Endothelial cell of umbilical vein (primary cell): Measurements from ENCODE around the gene ZDHHC6. TPM values are rescaled to one million over a fixed set of nuclear protein-coding genes. Genes with fewer than 3 reads are reported as not detected.

Experiments
- BruUV-seq: library from RNA; stranded (reverse); fragments of 400-500 nt; replicated peaks from 2 replicates; lab custom pipeline; 2021; lab: Mats Ljungman, UMichigan
- CTCF ChIA-PET: fragments of 300-600, 350-600 bp; sonication (Branson Sonifier 250); formaldehyde crosslinking; loops from one replicate; lab custom pipeline; 2021; ENCODE audit warnings: antibody characterized with exemption, inconsistent platforms; lab: Charles Lee
- POLR2A ChIA-PET: fragments of 300-600, 350-600 bp; sonication (Branson Sonifier 250); formaldehyde crosslinking; loops from one replicate; lab custom pipeline; 2021; ENCODE audit warnings: antibody characterized with exemption, inconsistent platforms; lab: Charles Lee
- DNase-seq: peaks from one replicate; pipeline ENCODE4 v3.0.0-alpha.2; 2011; ENCODE audit warnings: low read depth, low spot score
- FAIRE-seq: peaks from 2 replicates; lab custom pipeline; 2011; peaks lifted over from hg19 to GRCh38; lab: Jason Lieb, UNC
- H2AFZ ChIP-seq: 2 replicates; pipeline ENCODE4 v1.6.0; 2012; ENCODE audit warnings: low read depth, low read length, control low read depth, inconsistent platforms
- H3K27ac ChIP-seq: 2 replicates; pipeline ENCODE4 v1.5.1; 2011; ENCODE audit warnings: low read depth, mild to moderate bottlenecking, control low read depth, low read length, moderate library complexity; ENCODE audit not compliant: insufficient read depth
- H3K27me3 ChIP-seq, 2 experiments: 2 replicates each; pipeline versions ENCODE4 v1.6.0 to v1.6.1; 2011; ENCODE audit warnings: low read length in 2 of 2, mixed read lengths in 1 of 2; ENCODE audit not compliant: control insufficient read depth in 2 of 2, insufficient read depth in 2 of 2
- H3K36me3 ChIP-seq, 2 experiments: 2 replicates in 1 of 2; 3 replicates in 1 of 2; pipeline ENCODE4 v1.5.1; 2011; ENCODE audit warnings: low read length in 2 of 2, mild to moderate bottlenecking in 1 of 2, moderate library complexity in 1 of 2; ENCODE audit not compliant: control insufficient read depth in 2 of 2, insufficient read depth in 2 of 2; ENCODE audit errors: extremely low read depth in 1 of 2
- H3K4me1 ChIP-seq: 3 replicates; pipeline ENCODE4 v1.5.1; 2011; ENCODE audit warnings: mild to moderate bottlenecking, low read length; ENCODE audit not compliant: control insufficient read depth, insufficient read depth; ENCODE audit errors: extremely low read depth
- H3K4me2 ChIP-seq: 2 replicates; pipeline ENCODE4 v1.6.1; 2011; ENCODE audit warnings: low read length, control low read depth, mixed read lengths; ENCODE audit not compliant: insufficient read depth
- H3K4me3 ChIP-seq, 3 experiments: fragments of 200-600 bp in 1 of 3; sonication (generic), shearing (Covaris generic) in 1 of 3; replicated peaks in 1 of 3; 2 replicates each; pipeline ENCODE4 v1.5.1; 2011 to 2016; ENCODE audit warnings: control low read depth in 3 of 3, low read length in 3 of 3, mild to moderate bottlenecking in 2 of 3, inconsistent platforms in 1 of 3, low read depth in 1 of 3, moderate library complexity in 1 of 3; ENCODE audit not compliant: insufficient read depth in 1 of 3
- H3K79me2 ChIP-seq: 2 replicates; pipeline ENCODE4 v1.6.0; 2012; ENCODE audit warnings: low read length, inconsistent platforms; ENCODE audit not compliant: control insufficient read depth, insufficient read depth
- H3K9ac ChIP-seq: replicated peaks from 2 replicates; pipeline ENCODE3; 2011; ENCODE audit warnings: low read length, control low read depth; ENCODE audit not compliant: insufficient read depth; ENCODE audit errors: extremely low read depth
- H3K9me1 ChIP-seq: replicated peaks from 3 replicates; pipeline ENCODE4 v1.6.0; 2011; ENCODE audit warnings: mild to moderate bottlenecking, low read length; ENCODE audit not compliant: control insufficient read depth, insufficient read depth; ENCODE audit errors: extremely low read depth
- H3K9me3 ChIP-seq: replicated peaks from 2 replicates; pipeline ENCODE4 v1.5.1; 2012; ENCODE audit warnings: low read length, inconsistent platforms; ENCODE audit not compliant: control insufficient read depth, insufficient read depth
- H4K20me1 ChIP-seq: replicated peaks from 2 replicates; pipeline ENCODE3; 2011; ENCODE audit warnings: mild to moderate bottlenecking, low read length; ENCODE audit not compliant: control insufficient read depth, insufficient read depth; ENCODE audit errors: extremely low read depth
- CTCF ChIP-seq, 2 donors: IDR thresholded peaks; 1 replicate in 1 of 2; 2 replicates in 1 of 2; pipeline ENCODE4 v1.5.1; 2011; ENCODE audit warnings: low read length in 2 of 2, mild to moderate bottlenecking in 2 of 2, moderate library complexity in 2 of 2, control low read depth in 1 of 2, inconsistent platforms in 1 of 2, low read depth in 1 of 2; ENCODE audit not compliant: insufficient read depth in 1 of 2; ENCODE audit errors: extremely low read depth in 1 of 2
- EZH2 ChIP-seq: IDR thresholded peaks from 2 replicates; pipeline ENCODE4 v1.6.1; 2012; ENCODE audit warnings: borderline replicate concordance, low read depth, mild to moderate bottlenecking, moderate library complexity, low read length, inconsistent platforms; ENCODE audit not compliant: severe bottlenecking
- FOS ChIP-seq: IDR thresholded peaks from 2 replicates; pipeline ENCODE4 v1.6.1; 2011; ENCODE audit warnings: mild to moderate bottlenecking, low read length, moderate library complexity, borderline replicate concordance; ENCODE audit not compliant: insufficient read depth
- GATA2 ChIP-seq: IDR thresholded peaks from 2 replicates; pipeline ENCODE4 v1.7.0; 2011; ENCODE audit warnings: low read depth, mild to moderate bottlenecking, moderate library complexity, mixed read lengths, low read length; ENCODE audit not compliant: insufficient read length, insufficient read depth
- JUN ChIP-seq: IDR thresholded peaks from 2 replicates; pipeline ENCODE4 v1.6.1; 2011; ENCODE audit warnings: borderline replicate concordance, low read depth; ENCODE audit not compliant: insufficient read length, insufficient read depth
- MYC ChIP-seq: IDR thresholded peaks from one replicate; pipeline ENCODE4 v1.6.1; 2011; ENCODE audit warnings: mild to moderate bottlenecking, low read depth, low read length
- POLR2A ChIP-seq: IDR thresholded peaks from 2 replicates; pipeline ENCODE4 v1.6.1; 2012; ENCODE audit warnings: low read depth, mild to moderate bottlenecking, control low read depth, low read length
- POLR2AphosphoS5 ChIP-seq: IDR thresholded peaks from 2 replicates; pipeline ENCODE4 v1.6.1; 2012; ENCODE audit warnings: low read depth, mild to moderate bottlenecking, control low read depth, low read length, moderate library complexity; ENCODE audit not compliant: insufficient read depth
- dilution Hi-C: fragments of 300-500 bp; cut with MboI; formaldehyde crosslinking; loops from one replicate; pipeline ENCODE4 v1.15.0; 2019; ENCODE audit warnings: low sequenced_read_pairs; ENCODE audit not compliant: extremely low pct_ligation_motif_present
- intact Hi-C: fragments of 100-400 bp; cut with micrococcal nuclease; formaldehyde crosslinking; loops from one replicate; pipeline ENCODE4 v1.10.0; 2022
- polyA plus RNA-seq, 4 experiments: library from polyadenylated mRNA; depleted of rRNA in 3 of 4; stranded (reverse) in 3 of 4; unstranded in 1 of 4; fragments of >200 nt; gene quantifications; 2 replicates each; pipeline versions ENCODE4 v1.2.1 to v1.2.3, GENCODE V29; 2011 to 2012; ENCODE audit warnings: missing spikeins in 1 of 4
- total RNA-seq: library from RNA; stranded (reverse); gene quantifications from 2 replicates; pipeline ENCODE4 v1.2.3, GENCODE V29; 2021
- TF ChIP-seq, protein P1 (sequence below): IDR thresholded peaks from 2 replicates; pipeline ENCODE4 v1.6.1; 2011; ENCODE audit not compliant: insufficient read depth, insufficient read length

The ZDHHC6 gene
- total and polyA plus RNA-seq, 2 donors (not counting 3 experiments of a cell fraction or from before 2014, with no cell fraction given): 21.6 to 41.9 TPM

DNA sequence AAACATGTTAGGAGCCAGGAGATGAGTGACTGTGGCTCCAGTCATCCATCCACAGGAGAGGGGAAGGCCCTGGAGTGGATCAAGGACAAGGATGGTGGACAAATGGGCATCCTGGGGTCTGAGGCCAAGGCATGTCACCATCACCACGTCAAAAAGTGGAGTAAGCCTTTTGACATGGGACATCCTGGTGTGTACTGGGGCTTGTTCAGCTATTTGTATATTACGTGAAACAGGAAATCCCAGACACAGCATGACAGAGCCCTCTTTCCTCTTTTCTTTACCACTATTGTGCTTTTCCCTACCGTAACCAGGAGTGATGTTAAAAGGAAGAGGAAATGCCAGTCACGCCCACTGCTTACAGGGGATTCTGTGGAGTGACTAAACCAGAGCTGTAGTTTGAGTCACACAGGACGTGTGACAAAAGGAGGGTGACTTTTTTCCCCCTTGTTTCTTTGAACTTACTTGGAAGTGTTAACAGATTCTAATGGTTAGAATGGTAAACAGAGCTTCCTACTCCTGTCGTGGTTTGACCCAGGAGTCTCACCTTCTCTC lies 57.4 kb downstream of the ZDHHC6 start:
- no TSS peak for BruUV-seq
- ChIA-PET POLR2A (interaction anchor here (0.5 kb wide), 1 partner anchor 1470 kb away, joined by 7 read pairs; the partner anchor contains the start of genes BBIP1 and SHOC2), CTCF (interaction anchor here (1.2 to 2.0 kb wide), 3 partner anchors 12 to 46 kb away, joined by 3 to 6 read pairs (median 3); no protein-coding TSS in a partner anchor)
- DNase-seq (peak; percentile 85), FAIRE-seq (peak; percentile 89)
- Histone ChIP-seq H3K4me2 (peak overlapping the region; percentile 65), H3K9me3 (no peaks in the 10 kb centered on the region), H3K27me3 (peaks cover 3 to 4% of the 10 kb centered on the region in 2 experiments), H2AFZ (peak overlapping the region; percentile 28), H3K4me1 (peaks cover 19% of the 10 kb centered on the region), H3K9me1 (no peaks in the 10 kb centered on the region), H3K27ac (peak overlapping the region; percentile 85), H4K20me1 (no peaks in the 10 kb centered on the region), H3K79me2 (no peaks in the 10 kb centered on the region), H3K36me3 (no peaks in the 10 kb centered on the region), H3K4me3 (no peak overlapping the region), H3K9ac (peak overlapping the region; percentile 69)
- dilution Hi-C loops: no loop called here
- intact Hi-C loops: loop anchor here (1.0 to 2.0 kb wide), 4 partner anchors 27 to 1471 kb away; partner anchors contain the start of genes BBIP1, SHOC2 and ZDHHC6
- TF ChIP-seq GATA2: peak; percentile 42
- TF ChIP-seq FOS: peak; percentile 95
- peak; percentile 84 for TF ChIP-seq JUN
- TF ChIP-seq CTCF (IDR thresholded peaks at IDR 0.05; ENCODE audit: extremely low read depth in 1 of 2, insufficient read depth in 1 of 2, low read depth in 1 of 2, low read length in 2 of 2): no peak
- no peak for TF ChIP-seq EZH2
- TF ChIP-seq POLR2AphosphoS5: peak; percentile 59
- no peak for TF ChIP-seq POLR2A
- TF ChIP-seq MYC: no peak
- TF ChIP-seq, protein P1, sequence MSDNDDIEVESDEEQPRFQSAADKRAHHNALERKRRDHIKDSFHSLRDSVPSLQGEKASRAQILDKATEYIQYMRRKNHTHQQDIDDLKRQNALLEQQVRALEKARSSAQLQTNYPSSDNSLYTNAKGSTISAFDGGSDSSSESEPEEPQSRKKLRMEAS: no peak
